GM12878 (cell line): ENCODE measurements around the gene GABPA. TPM values are rescaled to one million over a fixed set of nuclear protein-coding genes. Genes with fewer than 3 reads are reported as not detected.

Experiments
- ATAC-seq: fragments of 200-7000 bp; cut with Tn5 transposase; 3 replicates; pipeline ENCODE4 v1.9.1; 2020; ENCODE audit warnings: mild to moderate bottlenecking, moderate library complexity
- BruUV-seq: library from RNA; stranded (reverse); fragments of 400-500 nt; replicated peaks from 2 replicates; lab custom pipeline; 2021; lab: Mats Ljungman, UMichigan
- CTCF ChIA-PET: fragments of 300-600 bp; sonication (Branson Sonifier 250); formaldehyde crosslinking; extraction: SDS; loops from one replicate; lab custom pipeline; 2021; ENCODE audit warnings: inconsistent platforms; lab: Yijun Ruan, JAX
- POLR2A ChIA-PET: fragments of 350-600 bp; formaldehyde crosslinking; extraction: SDS; loops from one replicate; lab custom pipeline; 2021; ENCODE audit warnings: inconsistent platforms; lab: Charles Lee
- RAD21 ChIA-PET: fragments of 300-600 bp; sonication (Branson Sonifier 250); formaldehyde crosslinking; loops from one replicate; lab custom pipeline; 2023; ENCODE audit warnings: antibody characterized with exemption; ENCODE audit not compliant: unreplicated experiment; lab: Charles Lee
- SMC1A ChIA-PET: fragments of 300-600 bp; sonication (Branson Sonifier 250); formaldehyde crosslinking; loops from one replicate; lab custom pipeline; 2023; ENCODE audit not compliant: unreplicated experiment, uncharacterized antibody; lab: Charles Lee
- DNase-seq: peaks from one replicate; pipeline ENCODE4 v3.0.0-alpha.2; 2011; ENCODE audit warnings: low read depth, low spot score
- FAIRE-seq: peaks from 3 replicates; lab custom pipeline; 2011; peaks lifted over from hg19 to GRCh38; lab: Jason Lieb, UNC
- H2AFZ ChIP-seq: 2 replicates; pipeline ENCODE4 v1.6.0; 2011; ENCODE audit warnings: low read depth, low read length, control low read depth; ENCODE audit not compliant: control insufficient read depth
- H3K27ac ChIP-seq: 2 replicates; pipeline ENCODE4 v1.5.1; 2011; ENCODE audit warnings: control low read depth; ENCODE audit not compliant: control insufficient read depth, insufficient read depth
- H3K27me3 ChIP-seq, 2 experiments: replicated peaks in 1 of 2; 2 replicates each; pipeline versions ENCODE4 v1.6.0 to v1.6.1; 2011; ENCODE audit warnings: low read length in 1 of 2; ENCODE audit not compliant: control insufficient read depth in 2 of 2, insufficient read depth in 2 of 2
- H3K36me3 ChIP-seq, 2 experiments: 2 replicates each; pipeline ENCODE4 v1.5.1; 2011; ENCODE audit warnings: low read length in 1 of 2; ENCODE audit not compliant: control insufficient read depth in 2 of 2, insufficient read depth in 2 of 2
- H3K4me1 ChIP-seq: 2 replicates; pipeline ENCODE4 v1.6.1; 2011; ENCODE audit warnings: mild to moderate bottlenecking, low read length, moderate library complexity, mixed read lengths; ENCODE audit not compliant: control insufficient read depth, insufficient read depth
- H3K4me2 ChIP-seq: 2 replicates; pipeline ENCODE4 v1.6.0; 2011; ENCODE audit warnings: control low read depth; ENCODE audit not compliant: control insufficient read depth, insufficient read depth
- H3K4me3 ChIP-seq: fragments of 200-600 bp; sonication (generic); 2 replicates; pipeline ENCODE4 v1.5.1; 2016
- H3K79me2 ChIP-seq: 2 replicates; pipeline ENCODE4 v1.6.0; 2011; ENCODE audit warnings: low read length; ENCODE audit not compliant: control insufficient read depth, insufficient read depth
- H3K9ac ChIP-seq: 2 replicates; pipeline ENCODE4 v1.8.0; 2011; ENCODE audit warnings: low read length, control low read depth, mixed read lengths; ENCODE audit not compliant: control insufficient read depth, insufficient read depth
- H3K9me3 ChIP-seq: replicated peaks from 3 replicates; pipeline ENCODE4 v1.5.1; 2011; ENCODE audit warnings: mild to moderate bottlenecking, low read length; ENCODE audit not compliant: control insufficient read depth, insufficient read depth
- H4K20me1 ChIP-seq: 2 replicates; pipeline ENCODE4 v1.6.0; 2011; ENCODE audit not compliant: control insufficient read depth, insufficient read depth
- BCL11A ChIP-seq: IDR thresholded peaks from 2 replicates; pipeline ENCODE4 v1.6.1; 2011; ENCODE audit warnings: low read depth, low read length
- BHLHE40 ChIP-seq, 2 experiments: fragments of 450-650 bp in 1 of 2; IDR thresholded peaks; 2 replicates each; pipeline ENCODE4 v1.6.1; 2011 to 2017; ENCODE audit warnings: low read depth in 2 of 2, borderline replicate concordance in 1 of 2, improper control_type of control experiment in 1 of 2, low read length in 1 of 2, mild to moderate bottlenecking in 1 of 2
- CHD2 ChIP-seq: IDR thresholded peaks from 2 replicates; pipeline ENCODE4 v1.6.1; 2011; ENCODE audit warnings: low read depth, low read length, improper control_type of control experiment, borderline replicate concordance
- EGR1 ChIP-seq, 2 experiments: IDR thresholded peaks; 1 replicate in 1 of 2; 2 replicates in 1 of 2; pipeline ENCODE4 v1.6.1; 2011 to 2012; ENCODE audit warnings: low read depth in 2 of 2, low read length in 2 of 2, borderline replicate concordance in 1 of 2, mild to moderate bottlenecking in 1 of 2, moderate library complexity in 1 of 2
- EZH2 ChIP-seq: IDR thresholded peaks from 2 replicates; pipeline ENCODE4 v1.6.1; 2012; ENCODE audit warnings: low read depth, mild to moderate bottlenecking, control low read depth, inconsistent platforms, low read length, borderline replicate concordance; ENCODE audit not compliant: control insufficient read depth
- GABPA ChIP-seq: IDR thresholded peaks from 2 replicates; pipeline ENCODE4 v1.6.1; 2014; ENCODE audit warnings: antibody characterized with exemption, low read depth, mild to moderate bottlenecking, inconsistent platforms
- IKZF1 ChIP-seq: fragments of 450-650 bp; conservative IDR thresholded peaks from 2 replicates; pipeline ENCODE4 v1.6.1; 2017; ENCODE audit warnings: antibody characterized with exemption, mild to moderate bottlenecking
- NR2C1 ChIP-seq: fragments of 450-650 bp; IDR thresholded peaks from 2 replicates; pipeline ENCODE4 v1.6.1; 2017; ENCODE audit warnings: antibody characterized with exemption, mild to moderate bottlenecking, moderate library complexity
- SMAD5 ChIP-seq: IDR thresholded peaks from 2 replicates; pipeline ENCODE4 v1.6.1; 2016; ENCODE audit warnings: antibody characterized with exemption, low read depth
- SRF ChIP-seq, 2 experiments: IDR thresholded peaks; 2 replicates each; pipeline ENCODE4 v1.6.1; 2011; ENCODE audit warnings: low read depth in 2 of 2, low read length in 2 of 2, mild to moderate bottlenecking in 1 of 2, moderate library complexity in 1 of 2
- TARDBP ChIP-seq: IDR thresholded peaks from 2 replicates; pipeline ENCODE4 v1.6.1; 2016; ENCODE audit warnings: borderline replicate concordance
- TBL1XR1 ChIP-seq: IDR thresholded peaks from 2 replicates; pipeline ENCODE4 v1.6.1; 2012; ENCODE audit warnings: low read depth, low read length, improper control_type of control experiment
- WGBS: methylation state at CpG from one replicate; pipeline ENCODE4 v1.1.6; 2016; ENCODE audit warnings: low lambda C conversion rate; ENCODE audit not compliant: insufficient replicate concordance, insufficient coverage; ENCODE audit errors: missing lambda C conversion rate; 5-methylcytosine and 5-hydroxymethylcytosine counted together
- in situ Hi-C: fragments of 300-500 bp; cut with MboI; formaldehyde crosslinking; loops from 9 replicates; pipeline ENCODE4 v1.14.3; 2018; ENCODE audit warnings: mixed read lengths
- intact Hi-C: fragments of 100-400 bp; cut with micrococcal nuclease; formaldehyde crosslinking; loops from one replicate; pipeline ENCODE4 v1.14.2; 2022; ENCODE audit not compliant: unreplicated experiment
- polyA plus RNA-seq, 11 experiments: library from polyadenylated mRNA; depleted of rRNA in 4 of 11; unstranded in 6 of 11; stranded (reverse) in 5 of 11; fragments of >200 nt; fragmentation: Nextera tagmentation in 4 of 11; fragmentation: Illumina TruSeq in 1 of 11; extraction: Ambion mirVana in 4 of 11; extraction: Trizol in 1 of 11; gene quantifications; 1 replicate in 1 of 11; 2 replicates in 10 of 11; pipeline versions ENCODE4 v1.2.1 to v1.2.3, GENCODE V29; 2011 to 2016; ENCODE audit warnings: inconsistent platforms in 2 of 11, missing spikeins in 2 of 11, low read depth in 1 of 11
- total RNA-seq, 4 experiments: library from RNA; depleted of rRNA in 3 of 4; stranded (reverse); fragments of >200 nt in 3 of 4; fragmentation: Illumina TruSeq in 1 of 4; extraction: Trizol in 1 of 4; gene quantifications; 2 replicates each; pipeline versions ENCODE4 v1.2.1 to v1.2.3, GENCODE V29; 2013 to 2021
- TF ChIP-seq, protein P1 (sequence below): IDR thresholded peaks from 2 replicates; pipeline ENCODE4 v1.6.1; 2011; ENCODE audit warnings: mild to moderate bottlenecking, low read depth, low read length, moderate library complexity; ENCODE audit not compliant: insufficient replicate concordance
- TF ChIP-seq, protein P2 (sequence below): fragments of 450-650 bp; formaldehyde crosslinking; IDR thresholded peaks from 2 replicates; pipeline ENCODE4 v1.4.0; 2020; ENCODE audit warnings: mild to moderate bottlenecking, moderate library complexity

Gene GABPA
- total and polyA plus RNA-seq, 10 of the 15 experiments (the other 5 are each of a cell fraction or from before 2014, with no cell fraction given), result 7.6 to 25.6 (median 22.9) TPM

DNA sequence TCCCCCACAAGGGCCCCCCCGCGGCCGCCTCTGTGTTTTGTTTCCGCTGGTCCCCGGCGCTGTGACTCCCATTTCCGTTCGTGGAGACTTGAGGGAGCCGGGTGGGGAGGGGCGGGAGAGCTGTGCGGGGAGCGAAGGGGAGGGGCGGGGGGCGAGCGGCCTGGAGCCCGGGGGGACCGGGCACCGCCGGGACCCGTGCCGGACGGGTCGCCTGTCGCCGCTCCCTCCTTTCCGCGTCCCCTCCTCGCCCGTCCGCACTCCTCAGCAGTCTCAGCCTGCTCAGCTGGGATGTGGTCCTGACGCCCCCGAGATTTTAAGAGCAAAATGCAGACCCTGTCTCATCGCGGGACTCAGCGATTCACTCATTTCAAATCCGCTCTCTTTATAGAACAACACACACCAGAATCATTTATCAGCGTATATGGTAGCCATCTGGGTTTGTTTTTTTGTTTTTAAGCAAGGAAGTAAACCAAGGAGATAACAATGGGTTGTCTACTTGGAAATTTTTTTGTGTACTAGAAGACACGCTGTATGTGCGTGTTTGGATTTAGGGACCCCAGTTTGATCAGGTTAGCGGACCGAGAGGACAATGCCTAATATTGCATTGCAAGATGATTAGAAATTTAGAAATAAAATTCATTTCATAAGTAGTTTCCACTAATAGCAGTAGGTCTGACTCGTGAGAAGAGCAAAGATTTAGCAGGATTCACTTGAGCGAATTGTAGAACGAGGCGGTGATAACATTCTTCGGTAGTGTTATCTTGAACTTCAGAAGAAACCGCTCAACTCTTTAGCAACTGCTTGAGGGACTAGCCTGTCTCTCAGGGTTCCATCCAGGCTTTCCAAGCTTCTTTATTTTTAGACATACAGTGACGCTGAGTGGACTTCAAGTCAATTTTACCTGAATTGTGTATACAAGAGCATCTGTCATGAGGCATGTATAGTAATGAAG, 1.1 kb downstream of the GABPA start:
- POLR2A ChIA-PET, result interaction anchor here (2.2 kb wide), 1 partner anchor 9 kb away, joined by 12 read pairs; no protein-coding TSS in a partner anchor
- TF ChIP-seq BCL11A (no peak), EGR1 (IDR thresholded peaks at IDR 0.05; ENCODE audit: borderline replicate concordance in 1 of 2, low read depth in 2 of 2, low read length in 2 of 2) (no peak), NR2C1 (no peak; the same call in none of the 2 replicates), EZH2 (no peak), SMAD5 (no peak), GABPA (no peak; the same call in 1 of the 2 replicates), CHD2 (0 out of 2 replicates have a peak, but pooled peaks have one; percentile 1), BHLHE40 (IDR thresholded peaks at IDR 0.05; ENCODE audit: borderline replicate concordance in 1 of 2, low read depth in 2 of 2, low read length in 1 of 2) (no peak), IKZF1 (no peak), TARDBP (no peak), TBL1XR1 (no peak), SRF (IDR thresholded peaks at IDR 0.05; ENCODE audit: low read depth in 2 of 2, low read length in 2 of 2) (no peak)
- TF ChIP-seq, protein P1, sequence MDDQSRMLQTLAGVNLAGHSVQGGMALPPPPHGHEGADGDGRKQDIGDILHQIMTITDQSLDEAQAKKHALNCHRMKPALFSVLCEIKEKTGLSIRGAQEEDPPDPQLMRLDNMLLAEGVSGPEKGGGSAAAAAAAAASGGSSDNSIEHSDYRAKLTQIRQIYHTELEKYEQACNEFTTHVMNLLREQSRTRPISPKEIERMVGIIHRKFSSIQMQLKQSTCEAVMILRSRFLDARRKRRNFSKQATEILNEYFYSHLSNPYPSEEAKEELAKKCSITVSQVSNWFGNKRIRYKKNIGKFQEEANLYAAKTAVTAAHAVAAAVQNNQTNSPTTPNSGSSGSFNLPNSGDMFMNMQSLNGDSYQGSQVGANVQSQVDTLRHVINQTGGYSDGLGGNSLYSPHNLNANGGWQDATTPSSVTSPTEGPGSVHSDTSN, result no peak
- TF ChIP-seq, protein P2, sequence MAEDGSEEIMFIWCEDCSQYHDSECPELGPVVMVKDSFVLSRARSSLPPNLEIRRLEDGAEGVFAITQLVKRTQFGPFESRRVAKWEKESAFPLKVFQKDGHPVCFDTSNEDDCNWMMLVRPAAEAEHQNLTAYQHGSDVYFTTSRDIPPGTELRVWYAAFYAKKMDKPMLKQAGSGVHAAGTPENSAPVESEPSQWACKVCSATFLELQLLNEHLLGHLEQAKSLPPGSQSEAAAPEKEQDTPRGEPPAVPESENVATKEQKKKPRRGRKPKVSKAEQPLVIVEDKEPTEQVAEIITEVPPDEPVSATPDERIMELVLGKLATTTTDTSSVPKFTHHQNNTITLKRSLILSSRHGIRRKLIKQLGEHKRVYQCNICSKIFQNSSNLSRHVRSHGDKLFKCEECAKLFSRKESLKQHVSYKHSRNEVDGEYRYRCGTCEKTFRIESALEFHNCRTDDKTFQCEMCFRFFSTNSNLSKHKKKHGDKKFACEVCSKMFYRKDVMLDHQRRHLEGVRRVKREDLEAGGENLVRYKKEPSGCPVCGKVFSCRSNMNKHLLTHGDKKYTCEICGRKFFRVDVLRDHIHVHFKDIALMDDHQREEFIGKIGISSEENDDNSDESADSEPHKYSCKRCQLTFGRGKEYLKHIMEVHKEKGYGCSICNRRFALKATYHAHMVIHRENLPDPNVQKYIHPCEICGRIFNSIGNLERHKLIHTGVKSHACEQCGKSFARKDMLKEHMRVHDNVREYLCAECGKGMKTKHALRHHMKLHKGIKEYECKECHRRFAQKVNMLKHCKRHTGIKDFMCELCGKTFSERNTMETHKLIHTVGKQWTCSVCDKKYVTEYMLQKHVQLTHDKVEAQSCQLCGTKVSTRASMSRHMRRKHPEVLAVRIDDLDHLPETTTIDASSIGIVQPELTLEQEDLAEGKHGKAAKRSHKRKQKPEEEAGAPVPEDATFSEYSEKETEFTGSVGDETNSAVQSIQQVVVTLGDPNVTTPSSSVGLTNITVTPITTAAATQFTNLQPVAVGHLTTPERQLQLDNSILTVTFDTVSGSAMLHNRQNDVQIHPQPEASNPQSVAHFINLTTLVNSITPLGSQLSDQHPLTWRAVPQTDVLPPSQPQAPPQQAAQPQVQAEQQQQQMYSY, result no peak

More for the DNA sequence above, 1.1 kb downstream of the GABPA start:
- RAD21 ChIA-PET, result interaction anchor here (1.3 to 1.5 kb wide), 3 partner anchors 8 to 128 kb away, joined by 3 to 4 read pairs (median 4); partner anchors contain the start of genes JAM2 and MRPL39
- BruUV-seq, result TSS peak; percentile 53
- in situ Hi-C loops (loop anchor here (10.0 kb wide), 1 partner anchor 321 kb away; no protein-coding TSS in a partner anchor), intact Hi-C loops (loop anchor here (1.0 to 10.0 kb wide), 4 partner anchors 129 to 429 kb away; partner anchors contain the start of gene MRPL39)
- CTCF ChIA-PET, result interaction anchor here (1.1 to 1.6 kb wide), 3 partner anchors 9 to 128 kb away, joined by 3 to 11 read pairs (median 5); no protein-coding TSS in a partner anchor
- SMC1A ChIA-PET, result interaction anchor here (1.2 kb wide), 1 partner anchor 315 kb away, joined by 4 read pairs; no protein-coding TSS in a partner anchor
- DNase-seq (no peak), FAIRE-seq (peak; percentile 75), ATAC-seq (peak; percentile 27)
- Histone ChIP-seq H3K4me1 (peaks cover 26% of the 10 kb centered on the region), H3K9ac (peak overlapping the region; percentile 91), H3K4me2 (peak overlapping the region; percentile 90), H3K27ac (peak overlapping the region; percentile 97), H3K79me2 (peaks cover 92% of the 10 kb centered on the region), H3K4me3 (peak overlapping the region; percentile 98), H2AFZ (peak overlapping the region; percentile 95), H4K20me1 (no peaks in the 10 kb centered on the region), H3K36me3 (no peaks in the 10 kb centered on the region), H3K27me3 (no peaks in the 10 kb centered on the region), H3K9me3 (no peaks in the 10 kb centered on the region)
- 3% methylated on average over 34 of the region's 48 CpGs for WGBS
